Inflammatory macrophage treated with lipopolysaccharide for 1 hour (primary cell): ENCODE results near the gene ORC2.
"Not testable (repeated sequence)": the region's sequence is repeated elsewhere in the genome, so short reads cannot be mapped to it uniquely, and the experiment has no call there.

Source experiments
- DNase-seq, 2 donors: peaks; one replicate each; pipeline ENCODE4 v3.0.0-alpha.2; 2020 to 2022

The ORC2 gene

GRCh38 chr2:200963124-200963917, at the start of gene ORC2:
Gene ORC2, minus strand, starts transcription at chr2:200963660. Its CDS starts 5,537 bp downstream, at chr2:200958123.
- DNase-seq = peak; percentile 84 to 96

- no peak for DNase-seq
Measured at GRCh38 chr2:201008296-201008829, 44.9 kb upstream of the ORC2 start.

DNA sequence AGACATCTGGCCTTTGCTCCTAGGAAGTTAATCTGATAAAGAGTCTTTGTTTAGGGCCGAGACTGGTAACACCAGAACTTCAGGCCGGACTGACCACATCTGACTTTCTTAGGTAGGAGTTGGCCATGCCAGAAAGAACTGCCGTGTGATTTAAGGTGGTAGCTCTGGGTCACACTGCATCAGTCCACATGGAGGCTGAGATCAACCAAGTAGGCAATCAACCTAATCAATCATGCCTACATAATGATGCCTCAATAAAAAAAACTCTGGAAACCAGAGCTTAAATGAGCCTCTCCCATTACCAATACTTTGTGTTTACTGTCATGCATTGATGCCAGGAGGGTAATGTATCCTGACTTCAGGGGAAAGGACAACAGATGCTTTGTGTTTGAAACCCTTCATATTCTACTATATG, 44.1 kb upstream of the ORC2 start:
- DNase-seq = no peak

DNA sequence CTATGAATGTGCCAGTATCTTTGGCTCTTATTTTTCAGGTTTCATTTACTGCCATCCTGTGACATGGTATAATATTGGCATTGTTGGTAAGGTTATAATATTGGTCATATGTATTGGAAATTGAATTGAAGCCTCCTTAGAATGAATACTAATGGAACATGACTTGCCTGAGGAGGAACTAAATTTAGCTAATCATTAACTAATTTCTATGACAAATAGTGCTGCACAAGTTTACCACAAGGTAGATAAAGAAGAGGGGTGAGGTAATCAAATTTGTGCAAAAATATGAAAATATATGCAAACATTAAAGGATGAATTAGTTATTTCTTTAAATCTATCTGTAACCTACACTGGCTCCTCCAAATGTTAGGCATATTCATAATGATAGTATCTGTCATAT, 43.2 kb upstream of the ORC2 start:
- DNase-seq = no peak

DNA sequence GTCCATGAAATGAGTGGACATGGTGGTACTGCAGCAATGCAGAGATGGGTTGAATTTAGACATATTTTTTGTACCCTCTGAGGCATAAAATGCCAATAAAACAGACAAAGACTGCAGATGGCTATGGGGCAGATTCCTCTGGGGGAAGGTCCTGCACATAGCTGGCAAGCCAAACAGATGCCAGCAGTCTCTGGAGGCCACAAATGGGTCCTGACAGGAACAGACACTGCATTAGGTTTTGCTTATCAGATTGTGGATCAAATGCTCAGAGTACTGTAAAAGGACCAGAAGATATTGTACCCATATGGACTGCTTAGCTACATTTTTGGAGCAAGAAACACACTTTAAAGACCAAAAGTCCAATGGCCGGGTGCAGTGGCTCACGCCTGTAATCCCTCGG, 40.9 kb upstream of the ORC2 start:
- DNase-seq = no peak

DNA sequence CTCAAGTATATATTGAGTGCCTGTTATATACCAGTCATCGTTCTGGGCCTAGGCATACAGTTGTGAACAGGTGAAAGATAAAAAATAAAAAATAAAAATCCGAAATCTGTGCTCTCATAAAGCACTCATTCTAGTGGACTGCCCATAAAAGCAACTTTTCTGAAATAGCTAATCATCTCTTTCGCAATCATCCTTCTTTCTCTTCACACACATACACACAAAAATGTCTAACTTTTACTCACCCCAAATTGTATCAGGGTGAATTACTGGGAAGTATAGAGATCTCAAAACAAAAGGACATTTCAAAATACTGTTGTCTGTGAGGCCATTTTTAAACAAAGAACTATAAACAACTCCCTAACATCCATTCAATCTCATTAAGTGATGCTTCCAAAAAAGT, 29.6 kb upstream of the ORC2 start:
- no peak for DNase-seq

- no peak for DNase-seq
Measured at GRCh38 chr2:200987137-200987536, 23.7 kb upstream of the ORC2 start.

DNA sequence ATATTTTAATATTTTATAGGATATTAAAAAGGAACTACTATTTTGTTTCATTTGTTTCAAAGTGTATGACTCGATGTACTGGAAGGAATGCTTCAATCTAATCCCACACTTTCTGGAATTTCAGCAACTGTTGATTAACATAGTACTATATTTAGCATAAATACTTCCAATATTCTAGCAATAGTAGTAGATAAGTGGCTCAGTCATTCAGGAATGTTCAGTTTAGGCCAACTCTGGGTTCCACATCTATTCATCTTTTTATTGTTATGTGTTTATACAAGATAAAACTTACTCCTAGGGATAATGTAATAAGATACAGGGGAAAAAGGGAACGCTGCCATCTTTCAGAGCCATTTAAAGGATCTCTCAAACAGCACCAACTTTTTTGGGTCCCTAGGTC, 22.3 kb upstream of the ORC2 start:
- no peak for DNase-seq

GRCh38 chr2:200976710-200977109, 13.2 kb upstream of the ORC2 start:
- DNase-seq = no peak

GRCh38 chr2:200975672-200976071, 12.2 kb upstream of the ORC2 start:
- DNase-seq = no peak

GRCh38 chr2:200970057-200970456, 6.6 kb upstream of the ORC2 start:
- not testable (repeated sequence) for DNase-seq

GRCh38 chr2:200968735-200969134, 5.3 kb upstream of the ORC2 start:
- no peak for DNase-seq

GRCh38 chr2:200968162-200968561, 4.7 kb upstream of the ORC2 start:
- DNase-seq = peak; percentile 28 to 49

GRCh38 chr2:200966770-200967169, 3.3 kb upstream of the ORC2 start:
- no peak for DNase-seq

DNA sequence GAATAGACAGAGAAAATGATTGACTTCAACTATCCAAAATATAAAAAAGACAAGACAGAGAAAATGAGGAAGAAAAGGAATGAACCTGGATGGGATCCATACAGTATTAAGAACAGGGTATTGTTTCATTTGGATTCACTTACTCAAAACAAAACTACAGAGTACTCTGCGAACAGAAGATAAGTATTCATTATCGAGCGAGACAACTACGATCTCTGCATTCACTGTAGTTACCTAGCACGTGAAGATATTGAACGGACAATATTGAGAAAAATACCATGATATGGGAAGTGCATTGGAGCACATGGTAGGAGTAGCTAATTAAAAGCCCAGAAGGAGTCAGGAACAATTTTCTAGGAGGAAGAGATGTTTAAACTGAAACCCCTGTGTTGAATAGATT, 1.0 kb upstream of the ORC2 start:
- DNase-seq = no peak

GRCh38 chr2:200963918-200964252, 425 bp upstream of the ORC2 start:
- not testable (repeated sequence) for DNase-seq

GRCh38 chr2:200962811-200963123, 693 bp downstream of the ORC2 start:
- no peak for DNase-seq

DNA sequence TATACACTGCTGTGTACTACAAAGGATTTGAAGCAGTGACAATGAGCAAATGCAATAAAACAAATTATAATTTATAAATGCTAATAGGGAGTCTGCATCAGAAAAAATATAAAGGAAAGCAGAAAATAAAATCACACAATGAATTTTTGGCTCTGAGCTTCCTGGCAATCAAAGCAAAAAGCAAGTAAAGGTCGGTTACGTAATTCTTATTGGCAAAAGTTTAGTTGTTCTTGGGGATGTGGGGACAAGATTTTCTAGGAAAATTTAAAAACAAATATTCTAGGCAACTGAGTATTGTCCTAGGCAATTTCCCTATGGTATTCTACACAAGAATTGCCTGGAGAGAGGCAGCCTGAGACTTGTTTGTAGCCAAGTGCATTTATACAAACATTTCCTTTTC, 1.8 kb downstream of the ORC2 start:
- DNase-seq = no peak

DNA sequence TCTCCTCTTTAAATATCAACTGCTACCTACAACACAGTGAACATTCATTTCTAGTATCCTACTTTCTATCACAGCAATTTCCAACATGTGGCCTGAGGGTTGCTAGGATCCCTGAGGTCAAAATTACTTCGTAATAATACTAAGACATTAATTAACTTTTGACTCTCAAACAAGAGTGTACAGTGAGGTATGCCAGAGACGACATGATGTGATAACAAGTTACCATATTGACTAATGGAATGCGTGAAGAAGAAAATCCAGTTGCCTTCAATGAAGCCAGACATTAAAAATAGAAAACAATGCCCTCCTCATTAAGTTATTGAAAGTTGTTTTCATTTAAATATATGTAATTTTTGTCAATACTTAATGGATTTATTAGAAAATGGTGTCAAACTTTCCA, 13.1 kb downstream of the ORC2 start:
- no peak for DNase-seq

- DNase-seq = no peak
Measured at GRCh38 chr2:200945395-200945729, 18.1 kb downstream of the ORC2 start.

GRCh38 chr2:200944467-200945394, 18.7 kb downstream of the ORC2 start:
- DNase-seq = peak; percentile 20 to 38

- DNase-seq = no peak
Measured at GRCh38 chr2:200943527-200944105, 19.8 kb downstream of the ORC2 start.

- no peak for DNase-seq
Measured at GRCh38 chr2:200939832-200940231, 23.6 kb downstream of the ORC2 start.
